Neural progenitor cell (in vitro differentiated cells): ENCODE results near the gene SLC50A1.

Experiments
- EZH2 ChIP-seq: fragments of 200-600 bp; sonication (generic); IDR thresholded peaks from 2 replicates; pipeline ENCODE4 v1.6.1; 2017; ENCODE audit warnings: antibody characterized with exemption, mild to moderate bottlenecking, moderate library complexity
- EZH2phosphoT487 ChIP-seq: fragments of 200-600 bp; sonication (generic); IDR thresholded peaks from 2 replicates; pipeline ENCODE4 v1.6.1; 2017; ENCODE audit warnings: antibody characterized with exemption
- TF ChIP-seq, protein P1 (sequence below): fragments of 200-600 bp; sonication (generic); IDR thresholded peaks from 2 replicates; pipeline ENCODE4 v1.5.1; 2017; ENCODE audit warnings: antibody characterized with exemption, mild to moderate bottlenecking

DNA sequence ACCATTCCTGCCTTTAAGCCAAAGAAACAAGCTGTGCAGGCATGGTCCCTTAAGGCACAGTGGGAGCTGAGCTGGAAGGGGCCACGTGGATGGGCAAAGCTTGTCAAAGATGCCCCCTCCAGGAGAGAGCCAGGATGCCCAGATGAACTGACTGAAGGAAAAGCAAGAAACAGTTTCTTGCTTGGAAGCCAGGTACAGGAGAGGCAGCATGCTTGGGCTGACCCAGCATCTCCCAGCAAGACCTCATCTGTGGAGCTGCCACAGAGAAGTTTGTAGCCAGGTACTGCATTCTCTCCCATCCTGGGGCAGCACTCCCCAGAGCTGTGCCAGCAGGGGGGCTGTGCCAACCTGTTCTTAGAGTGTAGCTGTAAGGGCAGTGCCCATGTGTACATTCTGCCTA lies 1.3 kb upstream of the SLC50A1 start:
- TF ChIP-seq, protein P1, sequence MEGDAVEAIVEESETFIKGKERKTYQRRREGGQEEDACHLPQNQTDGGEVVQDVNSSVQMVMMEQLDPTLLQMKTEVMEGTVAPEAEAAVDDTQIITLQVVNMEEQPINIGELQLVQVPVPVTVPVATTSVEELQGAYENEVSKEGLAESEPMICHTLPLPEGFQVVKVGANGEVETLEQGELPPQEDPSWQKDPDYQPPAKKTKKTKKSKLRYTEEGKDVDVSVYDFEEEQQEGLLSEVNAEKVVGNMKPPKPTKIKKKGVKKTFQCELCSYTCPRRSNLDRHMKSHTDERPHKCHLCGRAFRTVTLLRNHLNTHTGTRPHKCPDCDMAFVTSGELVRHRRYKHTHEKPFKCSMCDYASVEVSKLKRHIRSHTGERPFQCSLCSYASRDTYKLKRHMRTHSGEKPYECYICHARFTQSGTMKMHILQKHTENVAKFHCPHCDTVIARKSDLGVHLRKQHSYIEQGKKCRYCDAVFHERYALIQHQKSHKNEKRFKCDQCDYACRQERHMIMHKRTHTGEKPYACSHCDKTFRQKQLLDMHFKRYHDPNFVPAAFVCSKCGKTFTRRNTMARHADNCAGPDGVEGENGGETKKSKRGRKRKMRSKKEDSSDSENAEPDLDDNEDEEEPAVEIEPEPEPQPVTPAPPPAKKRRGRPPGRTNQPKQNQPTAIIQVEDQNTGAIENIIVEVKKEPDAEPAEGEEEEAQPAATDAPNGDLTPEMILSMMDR = no peak
- no peak for TF ChIP-seq EZH2phosphoT487
- TF ChIP-seq EZH2 = no peak
